Thoracic aorta (tissue), 2 donors: Measurements from ENCODE around the gene LPIN2. TPM values are rescaled to one million over a fixed set of nuclear protein-coding genes. Genes with fewer than 3 reads are reported as not detected.

ENCODE experiments used
- ATAC-seq: fragments of 150-250 bp; one replicate; pipeline ENCODE4 v1.8.0; 2017; ENCODE audit warnings: low read depth; ENCODE audit not compliant: insufficient number of reproducible peaks, low FRiP score
- DNase-seq: peaks from one replicate; pipeline ENCODE4 v3.0.0-alpha.2; 2020; ENCODE audit warnings: low spot score
- H3K27ac ChIP-seq, 2 donors: fragments of 200-600 bp; sonication (generic); 1 replicate in 1 of 2; 2 replicates in 1 of 2; pipeline ENCODE4 v1.5.1; 2016; ENCODE audit warnings: mild to moderate bottlenecking in 2 of 2, moderate library complexity in 2 of 2
- H3K27me3 ChIP-seq: fragments of 200-600 bp; sonication (generic); replicated peaks from 2 replicates; pipeline ENCODE4 v1.6.0; 2016; ENCODE audit warnings: mild to moderate bottlenecking; ENCODE audit not compliant: insufficient read depth
- H3K36me3 ChIP-seq: fragments of 200-600 bp; sonication (generic); one replicate; pipeline ENCODE4 v1.5.1; 2016
- H3K4me1 ChIP-seq, 2 donors: fragments of 200-600 bp; sonication (generic); 1 replicate in 1 of 2; 2 replicates in 1 of 2; pipeline versions ENCODE4 v1.5.1 to v1.6.0; 2016; ENCODE audit warnings: low read depth in 2 of 2, mild to moderate bottlenecking in 1 of 2; ENCODE audit not compliant: control insufficient read depth in 1 of 2
- H3K4me3 ChIP-seq: fragments of 200-600 bp; sonication (generic); 2 replicates; pipeline ENCODE4 v1.5.1; 2016; ENCODE audit warnings: mild to moderate bottlenecking
- H3K9me3 ChIP-seq: fragments of 200-600 bp; sonication (generic); 2 replicates; pipeline ENCODE4 v1.5.1; 2016
- total RNA-seq, 2 donors: library from RNA; depleted of rRNA; stranded (reverse); fragments of >200 nt; gene quantifications; one replicate each; pipeline versions ENCODE4 v1.1.0 to v1.2.3, GENCODE V29; 2016
- TF ChIP-seq, protein P1 (sequence below): fragments of 200-600 bp; sonication (generic); IDR thresholded peaks from one replicate; pipeline ENCODE4 v1.5.1; 2019; ENCODE audit warnings: antibody characterized with exemption

LPIN2 gene
- total RNA-seq, 2 donors from 2014 or later = 30.6 to 42.3 TPM

DNA sequence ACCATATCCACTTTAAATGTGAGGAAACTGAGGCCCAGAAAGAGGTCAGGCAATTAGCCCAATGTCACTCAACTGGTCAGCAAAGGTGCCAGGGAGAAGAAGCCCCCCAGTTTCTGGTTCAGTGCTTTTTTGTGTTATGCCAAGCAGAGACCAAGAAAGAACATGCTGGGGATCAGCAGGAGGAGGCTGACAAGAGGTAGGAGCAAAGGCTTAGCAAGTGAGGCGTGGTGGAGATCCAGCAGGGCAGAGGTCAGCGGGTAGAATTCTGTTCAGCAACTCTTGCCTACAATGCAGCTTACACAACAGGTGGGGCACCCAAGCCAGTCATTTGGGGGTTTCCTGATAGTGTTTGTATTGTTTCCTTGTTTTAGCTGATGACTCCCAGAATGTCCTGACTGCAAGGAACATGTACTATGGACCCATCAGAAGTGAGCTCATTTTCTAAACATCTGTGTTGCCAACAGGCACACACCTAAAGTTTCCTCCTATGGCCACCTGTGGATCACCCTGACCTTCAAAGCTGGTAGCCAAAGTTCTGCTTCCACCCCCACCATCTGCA, 28.2 kb downstream of the LPIN2 start:
- ATAC-seq (no peak), DNase-seq (no peak)
- Histone ChIP-seq H3K27me3 (no peaks in the 10 kb centered on the region), H3K27ac (no peak overlapping the region), H3K9me3 (no peaks in the 10 kb centered on the region), H3K36me3 (no peaks in the 10 kb centered on the region), H3K4me1 (peaks cover 54 to 66% of the 10 kb centered on the region in 2 donors), H3K4me3 (no peak overlapping the region)
- TF ChIP-seq, protein P1, sequence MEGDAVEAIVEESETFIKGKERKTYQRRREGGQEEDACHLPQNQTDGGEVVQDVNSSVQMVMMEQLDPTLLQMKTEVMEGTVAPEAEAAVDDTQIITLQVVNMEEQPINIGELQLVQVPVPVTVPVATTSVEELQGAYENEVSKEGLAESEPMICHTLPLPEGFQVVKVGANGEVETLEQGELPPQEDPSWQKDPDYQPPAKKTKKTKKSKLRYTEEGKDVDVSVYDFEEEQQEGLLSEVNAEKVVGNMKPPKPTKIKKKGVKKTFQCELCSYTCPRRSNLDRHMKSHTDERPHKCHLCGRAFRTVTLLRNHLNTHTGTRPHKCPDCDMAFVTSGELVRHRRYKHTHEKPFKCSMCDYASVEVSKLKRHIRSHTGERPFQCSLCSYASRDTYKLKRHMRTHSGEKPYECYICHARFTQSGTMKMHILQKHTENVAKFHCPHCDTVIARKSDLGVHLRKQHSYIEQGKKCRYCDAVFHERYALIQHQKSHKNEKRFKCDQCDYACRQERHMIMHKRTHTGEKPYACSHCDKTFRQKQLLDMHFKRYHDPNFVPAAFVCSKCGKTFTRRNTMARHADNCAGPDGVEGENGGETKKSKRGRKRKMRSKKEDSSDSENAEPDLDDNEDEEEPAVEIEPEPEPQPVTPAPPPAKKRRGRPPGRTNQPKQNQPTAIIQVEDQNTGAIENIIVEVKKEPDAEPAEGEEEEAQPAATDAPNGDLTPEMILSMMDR = no peak

DNA sequence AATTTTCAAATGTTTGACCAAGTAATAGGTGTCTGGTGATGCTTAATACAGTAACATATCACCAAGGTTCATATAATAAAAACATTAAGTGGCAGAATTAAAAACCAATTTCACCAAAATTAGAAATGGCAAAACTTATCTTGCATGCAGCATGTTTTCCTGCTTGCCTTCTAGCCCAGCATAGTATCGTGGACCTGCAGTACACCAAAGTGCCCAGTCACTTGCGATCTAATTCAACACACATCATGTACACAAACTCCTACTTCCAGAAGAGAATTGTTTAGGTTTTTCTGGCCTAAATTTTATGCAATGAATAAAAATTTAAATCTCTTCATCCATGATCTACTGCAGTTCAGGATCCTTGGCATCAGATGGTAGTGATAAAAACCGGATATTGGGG, 28.9 kb downstream of the LPIN2 start:
- no peaks in the 10 kb centered on the region for H3K36me3 ChIP-seq
- DNase-seq (no peak), ATAC-seq (no peak)
- peaks cover 61 to 73% of the 10 kb centered on the region in 2 donors for H3K4me1 ChIP-seq
- H3K27ac ChIP-seq = no peak overlapping the region
- H3K27me3 ChIP-seq = no peaks in the 10 kb centered on the region
- TF ChIP-seq, protein P1 = no peak
- H3K9me3 ChIP-seq = no peaks in the 10 kb centered on the region
- H3K4me3 ChIP-seq = no peak overlapping the region

DNA sequence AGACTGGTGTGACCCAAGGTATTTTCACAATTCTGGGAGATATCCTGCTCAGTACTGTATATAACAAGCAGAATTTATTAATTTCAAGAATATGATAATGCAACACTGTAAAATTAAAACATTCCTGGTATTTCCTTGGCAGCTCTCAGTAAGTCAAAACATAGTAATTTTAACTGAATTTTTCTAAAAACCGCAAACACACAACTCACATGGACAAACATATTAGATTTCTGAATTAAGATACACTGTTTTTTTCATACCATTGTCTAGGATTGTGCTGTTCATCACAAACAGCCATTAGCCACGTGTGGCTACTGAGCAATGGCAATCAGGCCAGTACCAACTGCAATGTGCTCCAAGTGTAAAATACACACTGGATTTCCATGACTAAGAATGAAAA, 29.6 kb downstream of the LPIN2 start:
- TF ChIP-seq, protein P1 = no peak
- Histone ChIP-seq H3K27me3 (no peaks in the 10 kb centered on the region), H3K36me3 (no peaks in the 10 kb centered on the region), H3K4me3 (no peak overlapping the region), H3K9me3 (no peaks in the 10 kb centered on the region), H3K4me1 (peaks cover 64 to 81% of the 10 kb centered on the region in 2 donors), H3K27ac (peak overlapping the region in 1 of 2 donors; percentile 88)
- DNase-seq = no peak
- no peak for ATAC-seq

DNA sequence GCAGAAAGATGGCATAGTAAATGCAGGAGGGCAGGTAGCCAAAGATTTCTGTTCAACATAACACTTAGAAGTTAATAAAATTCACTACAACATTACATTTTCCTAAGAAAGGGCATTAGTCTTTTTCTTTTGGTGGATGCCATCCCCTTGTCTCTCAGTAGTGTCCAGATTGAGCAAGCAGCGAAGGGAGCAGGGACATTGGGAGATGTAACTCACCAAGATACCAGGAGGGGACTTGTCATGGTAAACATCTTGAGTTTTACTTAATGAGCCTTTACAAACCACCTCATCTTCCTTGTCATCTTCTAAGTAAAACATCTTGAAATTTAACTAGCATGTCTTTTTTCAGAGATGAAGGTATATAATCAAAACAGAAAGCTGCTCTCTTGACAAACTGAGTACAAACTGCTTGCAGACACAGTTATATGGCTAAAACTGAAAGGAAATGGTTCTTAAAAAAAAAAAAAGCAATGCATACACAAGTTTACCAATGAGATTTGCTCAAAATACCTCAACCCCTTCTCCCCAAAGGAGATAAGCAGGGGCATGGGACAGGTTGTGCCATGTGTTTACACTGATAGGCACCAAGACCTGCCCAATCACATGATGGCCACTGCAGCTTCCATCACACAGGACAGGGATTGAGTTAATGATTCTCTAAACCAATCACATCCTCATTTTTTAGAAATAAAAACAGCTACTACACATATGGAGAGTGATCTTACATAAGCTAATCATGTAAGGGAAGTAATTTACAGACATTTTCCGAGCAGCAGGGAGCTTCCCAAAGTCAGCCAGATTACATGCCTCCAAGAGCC, 30.3 kb downstream of the LPIN2 start:
- TF ChIP-seq, protein P1 = no peak
- H3K36me3 ChIP-seq = no peaks in the 10 kb centered on the region
- ATAC-seq (no peak), DNase-seq (no peak)
- H3K9me3 ChIP-seq = no peaks in the 10 kb centered on the region
- peak overlapping the region; percentile 10 for H3K4me3 ChIP-seq
- no peaks in the 10 kb centered on the region for H3K27me3 ChIP-seq
- peak overlapping the region in 1 of 2 donors; percentile 88 for H3K27ac ChIP-seq
- peaks cover 70 to 87% of the 10 kb centered on the region in 2 donors for H3K4me1 ChIP-seq

DNA sequence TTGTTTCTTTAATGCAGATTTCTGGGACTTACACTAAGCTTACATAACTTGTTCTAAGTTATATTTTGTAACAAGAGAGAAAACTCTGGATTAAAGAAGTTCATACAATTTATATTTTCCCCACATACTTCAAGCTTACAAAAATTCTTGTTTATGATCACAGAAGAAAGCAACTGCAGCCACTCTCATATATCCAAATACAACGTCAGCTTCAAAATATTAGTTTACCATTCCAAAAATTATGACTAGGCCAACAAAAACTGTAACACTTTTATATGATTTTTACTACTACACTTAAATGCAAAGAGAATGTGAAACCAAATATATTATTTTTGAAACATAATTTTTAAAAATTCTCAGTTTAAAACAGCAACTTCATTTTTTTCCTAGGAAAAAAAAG, 30.9 kb downstream of the LPIN2 start:
- H3K36me3 ChIP-seq = no peaks in the 10 kb centered on the region
- peak overlapping the region; percentile 37 for H3K4me3 ChIP-seq
- no peaks in the 10 kb centered on the region for H3K27me3 ChIP-seq
- TF ChIP-seq, protein P1 = no peak
- no peaks in the 10 kb centered on the region for H3K9me3 ChIP-seq
- DNase-seq (no peak), ATAC-seq (no peak)
- peaks cover 75 to 94% of the 10 kb centered on the region in 2 donors for H3K4me1 ChIP-seq
- H3K27ac ChIP-seq = peak overlapping the region in 1 of 2 donors; percentile 88
